Measurements from ENCODE around the gene TMEM200A. TPM values are rescaled to one million over a fixed set of nuclear protein-coding genes. Genes with fewer than 3 reads are reported as not detected.

The TMEM200A gene
- total and polyA plus RNA-seq, 2 of the 8 experiments (the other 6 are each of a cell fraction or from before 2014, with no cell fraction given), result 6.2 to 13.9 TPM

- Histone ChIP-seq H3K36me3 (ENCODE audit: control insufficient read depth in 2 of 4, insufficient read depth in 4 of 4, low read length in 3 of 4) (no peaks in the 10 kb centered on the region; a peak in 1 of 8 replicates), H3K23ac (ENCODE audit: insufficient read length) (no peak overlapping the region), H3K27me3 (replicated peaks in 1 of 4; ENCODE audit: control insufficient read depth in 3 of 4, extremely low read depth in 1 of 4, insufficient read depth in 3 of 4, low read length in 3 of 4) (no peaks in the 10 kb centered on the region), H3K79me1 (ENCODE audit: low read depth, low read length) (no peaks in the 10 kb centered on the region), H4K20me1 (replicated peaks in 1 of 2; ENCODE audit: control insufficient read depth in 1 of 2, insufficient read depth in 2 of 2, low read length in 2 of 2) (no peaks in the 10 kb centered on the region), H3K14ac (ENCODE audit: insufficient read length) (no peak overlapping the region), H3K4me1 (replicated peaks in 1 of 4; ENCODE audit: control insufficient read depth in 3 of 4, insufficient read depth in 4 of 4, low read length in 3 of 4) (no peaks in the 10 kb centered on the region; a peak in 1 of 7 replicates), H3K9ac (replicated peaks in 1 of 4; ENCODE audit: extremely low read depth in 1 of 4, low read depth in 3 of 4, low read length in 3 of 4) (no peak overlapping the region), H2BK20ac (ENCODE audit: low read length) (no peak overlapping the region), H2AFZ (ENCODE audit: low read length) (no peak overlapping the region), H3K18ac (ENCODE audit: extremely low read depth, low read length) (no peak overlapping the region), H4K5ac (ENCODE audit: insufficient read length, low read depth, low read length) (no peak overlapping the region), H3K4ac (replicated peaks; ENCODE audit: insufficient read length, low read depth, low read length) (no peak overlapping the region), H3K27ac (ENCODE audit: low read depth, low read length) (no peak overlapping the region), H3K9me3 (ENCODE audit: insufficient read depth in 2 of 2, low read depth in 1 of 2, low read length in 1 of 2) (no peaks in the 10 kb centered on the region), H3K4me3 (ENCODE audit: extremely low read depth in 1 of 4, insufficient read depth in 2 of 4, low read depth in 3 of 4, low read length in 4 of 4) (no peak overlapping the region), H3K23me2 (ENCODE audit: low read depth, low read length) (no peaks in the 10 kb centered on the region; the same call in 1 of the 2 replicates), H4K91ac (replicated peaks; ENCODE audit: insufficient read length, low read length) (no peak overlapping the region), H2BK15ac (ENCODE audit: low read length) (no peak overlapping the region), H3K79me2 (ENCODE audit: control insufficient read depth in 1 of 2, insufficient read depth in 2 of 2, low read length in 2 of 2) (no peaks in the 10 kb centered on the region), H2AK5ac (ENCODE audit: low read depth, low read length) (no peak overlapping the region), H2BK5ac (ENCODE audit: low read depth, low read length) (no peak overlapping the region), H3K56ac (replicated peaks; ENCODE audit: insufficient read length, low read depth, low read length) (no peak overlapping the region), H2BK12ac (ENCODE audit: low read depth, low read length) (no peak overlapping the region), H3K4me2 (ENCODE audit: insufficient read depth in 1 of 2, low read depth in 2 of 2, low read length in 2 of 2) (no peak overlapping the region), H4K8ac (ENCODE audit: extremely low read depth, insufficient read depth, low read length) (no peak overlapping the region), H2BK120ac (replicated peaks; ENCODE audit: low read depth, low read length) (no peak overlapping the region)
- ChIA-PET CTCF (ENCODE audit: partially characterized antibody) (interaction anchor here (0.6 to 1.8 kb wide), 3 partner anchors 22 to 338 kb away, joined by 3 read pairs; no protein-coding TSS in a partner anchor), POLR2A (ENCODE audit: partially characterized antibody) (no interaction called here)
- FAIRE-seq, result no peak
- DNase-seq (ENCODE audit: low read depth in 1 of 2, low spot score in 2 of 2), result no peak
- TF ChIP-seq ZNF274 (IDR thresholded peaks at IDR 0.05; ENCODE audit: borderline replicate concordance, extremely low read depth, low read length) (no peak), KDM1A (IDR thresholded peaks at IDR 0.05; ENCODE audit: borderline replicate concordance, low read length) (no peak), KDM5A (IDR thresholded peaks at IDR 0.05; ENCODE audit: low read length) (no peak), PHF8 (conservative IDR thresholded peaks at IDR 0.05; ENCODE audit: low read depth, low read length) (no peak), SP2 (IDR thresholded peaks at IDR 0.05; ENCODE audit: low read length) (no peak), CEBPB (IDR thresholded peaks at IDR 0.05; ENCODE audit: low read depth, low read length) (no peak), POLR2A (IDR thresholded peaks at IDR 0.05; ENCODE audit: control extremely low read depth in 1 of 2, low read depth in 2 of 2, low read length in 2 of 2) (no peak), ASH2L (IDR thresholded peaks at IDR 0.05; ENCODE audit: low read length) (no peak), POLR2AphosphoS5 (IDR thresholded peaks at IDR 0.05; ENCODE audit: low read depth, low read length) (no peak), NRF1 (IDR thresholded peaks at IDR 0.05; ENCODE audit: low read depth, low read length) (no peak), CREB1 (IDR thresholded peaks at IDR 0.05) (no peak), GABPA (IDR thresholded peaks at IDR 0.05; ENCODE audit: borderline replicate concordance, insufficient read depth, low read length) (no peak), TAF7 (optimal IDR thresholded peaks at IDR 0.05; ENCODE audit: borderline replicate concordance, low read depth, low read length) (no peak), JUND (IDR thresholded peaks at IDR 0.05; ENCODE audit: low read length) (no peak), ATF3 (IDR thresholded peaks at IDR 0.05; ENCODE audit: insufficient read depth, low read depth, low read length) (no peak), SUZ12 (IDR thresholded peaks at IDR 0.05; ENCODE audit: low read length) (no peak)
These were observed 6.1 kb upstream of the TMEM200A start for GRCh38 chr6:130359736-130360135.
